ENCODE results near the gene SHANK3.

SHANK3 gene

DNA sequence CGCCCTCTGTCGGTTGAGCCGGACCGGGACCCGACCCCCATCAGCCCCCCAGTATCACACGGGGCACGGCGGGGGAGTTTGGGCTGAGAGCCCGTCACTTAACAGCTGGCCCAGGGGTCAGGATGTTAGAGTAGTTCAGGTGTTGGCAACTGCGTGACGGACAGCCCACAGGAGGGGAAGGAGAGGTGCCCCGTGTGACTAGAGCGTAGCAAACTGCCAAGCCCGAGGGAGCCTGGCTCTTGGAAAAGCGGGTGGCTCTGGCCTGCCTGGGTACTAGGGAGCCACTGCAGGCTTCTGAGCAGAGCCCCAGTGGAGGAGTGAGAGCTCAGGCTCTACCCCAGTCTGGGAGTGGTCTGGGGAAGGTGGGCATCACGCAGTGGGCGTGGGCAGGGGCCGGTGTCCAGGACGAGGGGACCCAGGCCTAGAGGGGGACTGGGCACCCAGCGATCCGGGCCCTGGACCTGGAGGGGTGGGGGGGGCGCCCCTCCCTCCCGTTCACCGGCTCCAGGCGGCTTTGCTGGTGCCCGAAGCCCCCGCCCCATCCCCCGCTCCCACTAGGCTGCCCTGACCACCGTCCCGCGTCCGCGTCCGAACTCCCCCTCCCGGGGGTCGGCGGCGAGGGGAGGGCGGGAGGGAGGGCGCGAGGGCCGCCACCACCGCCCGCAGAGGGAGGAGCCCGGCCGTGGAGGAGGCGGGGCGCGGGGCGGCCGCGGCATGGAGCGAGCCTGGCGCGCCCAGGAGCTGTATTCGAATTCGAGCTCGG, 24.4 kb downstream of the SHANK3 start:
- DNase-seq (ENCODE audit: low read depth, low spot score) = no peak
- peak overlapping the region; percentile 39 for H3K27ac ChIP-seq

DNA sequence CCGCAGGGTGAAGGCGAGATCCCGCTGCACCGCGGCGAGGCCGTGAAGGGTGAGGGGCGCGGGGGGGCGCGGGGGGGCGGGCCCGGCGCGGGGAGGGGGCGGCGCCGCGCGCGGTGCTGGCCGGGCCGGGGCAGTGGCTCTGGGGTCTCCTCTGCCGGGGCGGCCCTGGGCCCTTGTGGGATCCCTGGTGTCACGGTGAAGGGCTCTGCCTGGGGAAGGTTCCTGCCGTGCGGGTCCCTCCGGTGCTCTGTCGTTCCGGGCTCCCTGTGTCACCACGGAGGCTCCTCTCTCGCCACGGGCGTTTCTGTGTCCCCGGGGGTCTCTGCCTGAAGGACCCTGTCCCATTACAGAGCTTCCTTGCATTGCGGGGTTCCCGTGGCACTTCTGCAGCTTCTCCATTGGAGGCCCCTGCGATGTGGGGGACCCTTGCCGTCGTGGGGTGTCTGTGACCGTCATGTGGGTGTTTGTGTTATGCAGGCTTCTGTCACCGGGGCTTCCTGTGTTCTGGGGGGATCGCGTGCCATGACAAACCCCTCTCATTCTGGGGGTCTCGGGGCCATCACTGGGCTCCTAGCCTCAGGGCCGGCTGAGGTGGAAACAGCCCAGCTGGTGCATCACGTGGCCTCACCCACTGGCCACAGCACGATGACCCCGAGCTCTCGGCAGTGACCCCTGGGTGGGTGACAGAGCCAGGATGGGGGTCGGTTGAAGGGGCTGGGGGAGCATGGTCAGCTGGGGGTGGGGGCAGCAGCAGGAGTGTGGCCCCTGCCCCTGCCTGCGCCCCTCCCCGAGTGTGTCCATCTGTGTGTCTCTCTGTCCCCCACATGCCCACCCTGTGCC, 25.3 kb downstream of the SHANK3 start:
- H3K27ac ChIP-seq = no peak overlapping the region
- no peak for DNase-seq (ENCODE audit: low read depth, low spot score)

DNA sequence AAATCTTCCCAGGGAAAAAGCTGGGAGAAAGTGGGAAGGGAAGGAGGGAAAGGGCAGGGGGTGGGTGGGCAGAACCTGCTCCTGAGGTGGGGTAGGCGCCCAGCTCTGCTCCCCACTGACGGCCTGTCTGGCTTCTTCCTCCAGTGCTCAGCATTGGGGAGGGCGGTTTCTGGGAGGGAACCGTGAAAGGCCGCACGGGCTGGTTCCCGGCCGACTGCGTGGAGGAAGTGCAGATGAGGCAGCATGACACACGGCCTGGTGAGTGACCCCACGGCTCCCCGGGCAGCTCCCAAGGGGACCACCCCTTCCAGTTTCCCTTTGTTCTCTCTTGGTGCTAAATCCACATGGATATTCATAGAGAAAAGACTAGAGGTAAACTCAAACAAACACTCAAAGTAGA, 25.9 kb downstream of the SHANK3 start:
- no peak overlapping the region for H3K27ac ChIP-seq
- DNase-seq (ENCODE audit: low read depth, low spot score) = no peak

DNA sequence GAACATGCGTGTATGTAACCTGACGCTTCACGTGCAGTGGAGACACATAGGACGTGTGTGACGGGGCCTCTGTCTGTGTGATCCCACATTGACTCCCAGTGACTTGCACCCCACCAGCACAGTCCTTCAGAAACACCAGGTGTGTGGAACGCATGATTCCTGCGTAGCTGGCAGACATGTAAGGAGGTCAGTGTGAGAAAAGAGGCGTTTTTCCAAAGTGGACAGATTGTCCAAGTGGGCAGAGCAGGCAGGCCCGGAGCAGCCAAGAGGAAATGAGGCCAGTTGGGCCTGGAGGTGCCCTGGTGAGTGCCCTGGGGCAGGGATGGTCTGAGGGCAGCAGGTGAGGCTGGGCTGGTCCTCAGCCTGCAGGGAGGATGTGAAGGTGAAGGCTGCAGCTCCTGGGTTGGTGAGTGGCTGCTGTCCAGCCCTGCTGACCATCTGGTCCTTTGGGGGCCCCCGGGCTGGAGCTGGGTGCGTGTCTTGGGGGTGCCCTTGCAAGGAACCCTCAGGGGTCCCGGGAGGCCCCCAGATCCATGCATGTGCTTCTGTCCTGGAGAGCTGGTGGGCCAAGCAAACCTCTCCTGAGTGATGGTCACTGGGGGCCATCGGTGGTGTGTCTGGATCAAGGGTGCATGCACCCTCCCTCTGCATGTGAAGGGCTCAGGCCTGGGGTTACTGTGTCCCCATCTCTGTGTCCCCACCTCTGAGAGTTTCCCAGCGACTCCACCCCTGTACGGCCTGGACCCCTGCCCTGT, 26.6 kb downstream of the SHANK3 start:
- no peak for DNase-seq (ENCODE audit: low read depth, low spot score)

DNA sequence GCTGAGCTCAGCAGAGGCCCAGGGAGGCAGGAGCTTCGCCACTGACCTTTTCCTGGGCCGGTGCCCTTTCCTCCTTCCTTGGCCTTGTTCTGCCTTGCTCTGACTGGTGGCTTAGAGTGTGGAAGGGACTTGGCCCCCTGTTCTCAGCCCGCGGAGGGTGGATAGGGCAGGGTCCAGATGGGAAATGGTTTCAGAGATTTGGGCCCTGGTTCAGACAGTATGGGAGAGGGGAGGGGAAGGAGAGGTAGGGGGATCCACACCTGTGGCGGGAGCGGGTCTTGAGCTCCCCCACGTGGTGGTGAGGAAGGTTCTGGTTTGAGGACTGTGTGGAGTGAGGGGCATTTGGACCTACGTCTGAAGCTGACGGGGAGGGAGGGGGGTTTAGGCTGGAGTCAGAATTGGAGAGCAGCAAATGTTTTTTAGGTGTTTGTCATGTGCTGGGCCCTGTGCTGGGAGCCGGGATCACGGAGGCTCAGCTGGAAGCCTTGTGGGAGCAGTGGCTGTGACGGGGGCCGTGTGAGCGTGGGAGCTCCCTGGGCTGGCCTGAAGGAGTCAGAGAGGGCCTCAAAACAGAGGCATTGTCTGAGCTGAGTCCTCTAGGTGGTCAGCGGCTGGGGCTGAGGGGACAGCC, 27.2 kb downstream of the SHANK3 start:
- DNase-seq (ENCODE audit: low read depth, low spot score) = no peak
- no peak overlapping the region for H3K27ac ChIP-seq

More for the DNA sequence above, 26.6 kb downstream of the SHANK3 start:
- no peak overlapping the region for H3K27ac ChIP-seq

DNA sequence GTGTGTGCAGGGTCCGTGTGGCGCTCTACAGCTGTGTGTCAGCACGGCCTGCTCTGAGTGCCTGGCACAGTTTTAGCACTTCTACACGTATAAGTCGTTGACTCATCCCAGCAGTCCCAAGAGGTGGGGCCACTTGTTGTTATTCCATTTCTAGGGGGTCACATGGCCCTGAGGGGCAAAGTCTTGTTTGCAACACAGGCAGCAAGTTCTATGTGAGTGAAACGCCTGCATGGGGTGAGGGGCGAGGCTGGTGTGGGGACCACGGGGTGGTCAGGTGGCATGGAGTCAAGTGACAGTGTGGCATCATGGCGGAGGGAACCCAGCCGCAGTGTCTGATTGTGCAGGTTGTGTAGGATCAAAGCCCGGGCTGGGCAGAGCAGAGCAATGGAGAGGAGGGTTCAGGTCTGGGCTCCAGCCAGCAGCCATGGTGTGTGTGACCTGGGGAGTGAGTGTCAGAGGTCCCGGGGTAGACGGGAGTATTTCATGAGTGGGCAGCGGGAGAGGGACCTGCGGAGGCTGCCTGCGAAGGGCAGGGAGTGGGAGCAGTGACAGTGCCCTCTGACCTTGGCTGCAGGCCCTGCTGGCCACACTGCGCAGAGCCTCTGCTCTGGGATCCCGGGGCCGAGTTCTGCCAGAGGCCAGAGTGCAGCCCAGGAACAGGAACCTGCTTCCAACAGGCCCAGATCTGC, 27.9 kb downstream of the SHANK3 start:
- no peak overlapping the region for H3K27ac ChIP-seq
- DNase-seq (ENCODE audit: low read depth, low spot score) = no peak

DNA sequence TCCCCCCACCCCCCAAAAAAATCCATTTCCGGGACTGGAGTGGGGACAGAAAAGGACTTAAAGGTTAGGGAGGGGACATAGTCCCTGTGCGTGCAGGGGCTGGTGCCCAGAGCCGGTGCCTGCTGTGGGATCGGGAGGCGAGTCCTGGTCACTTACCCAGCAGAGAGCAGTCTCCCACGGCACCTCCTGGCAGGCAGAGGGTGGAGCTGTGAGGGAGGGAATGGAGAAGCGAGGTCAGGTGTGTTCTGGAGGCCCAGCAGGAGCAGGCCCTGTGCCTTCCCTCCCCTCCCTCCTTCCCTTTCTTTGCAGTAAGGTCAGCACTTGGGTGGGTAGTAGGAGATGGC, 28.4 kb downstream of the SHANK3 start:
- no peak for DNase-seq (ENCODE audit: low read depth, low spot score)

DNA sequence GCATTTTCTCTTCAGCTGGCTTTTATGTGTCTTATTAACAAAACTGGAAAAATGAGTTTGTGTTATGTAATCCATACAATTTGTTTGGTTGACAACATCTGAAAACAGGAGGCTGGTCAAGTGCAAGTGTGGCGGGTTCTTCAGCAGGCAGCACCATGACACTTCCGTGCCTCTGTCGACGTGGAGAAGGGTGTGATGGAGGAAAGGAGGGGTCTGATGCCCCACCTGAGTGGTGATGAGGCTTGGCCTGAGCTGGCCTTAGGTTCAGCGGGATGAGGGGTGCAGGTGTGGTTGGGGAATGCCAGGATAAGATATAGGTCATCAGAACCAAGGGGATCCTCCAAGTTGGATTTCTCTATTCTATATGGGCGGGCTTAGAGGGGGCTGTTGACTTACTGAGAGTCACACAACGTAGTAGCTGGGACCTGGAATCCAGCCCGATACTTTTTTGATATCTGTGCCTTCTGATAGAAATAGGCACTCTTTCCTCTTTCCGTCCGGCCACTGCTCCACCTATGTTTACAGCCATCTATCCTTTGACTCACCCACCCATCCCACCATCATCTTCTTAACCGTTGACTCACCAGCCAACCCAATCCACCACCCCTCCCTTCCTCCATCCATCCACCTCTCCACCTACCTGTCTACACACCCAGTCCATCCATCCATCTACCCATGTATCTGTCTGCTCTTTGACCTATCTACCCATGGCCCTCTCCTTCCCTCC, 29.0 kb downstream of the SHANK3 start:
- DNase-seq (ENCODE audit: low read depth, low spot score) = no peak
- H3K27ac ChIP-seq = no peak overlapping the region

More for the DNA sequence above, 28.4 kb downstream of the SHANK3 start:
- no peak overlapping the region for H3K27ac ChIP-seq

DNA sequence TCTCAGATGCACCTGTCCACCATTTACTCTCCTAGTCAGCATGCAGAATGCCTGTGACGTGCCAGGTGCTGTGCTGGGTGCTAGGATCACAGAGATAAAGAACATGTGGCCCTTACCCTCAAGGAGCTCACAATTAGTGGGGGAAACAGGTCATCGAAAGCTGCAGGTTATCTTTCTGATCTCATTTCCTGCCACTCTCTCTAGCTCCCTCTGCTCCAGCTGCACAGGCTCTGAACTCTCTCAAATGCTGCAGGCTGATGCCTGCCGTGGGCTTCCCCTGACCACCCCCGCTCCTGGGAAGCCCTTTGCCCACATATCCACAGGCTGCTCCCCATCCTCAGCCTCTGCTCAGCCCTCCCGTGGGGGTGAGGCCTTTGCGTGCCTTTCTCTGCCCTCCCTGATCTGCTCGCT, 29.6 kb downstream of the SHANK3 start:
- no peak overlapping the region for H3K27ac ChIP-seq
- DNase-seq (ENCODE audit: low read depth, low spot score) = no peak

DNA sequence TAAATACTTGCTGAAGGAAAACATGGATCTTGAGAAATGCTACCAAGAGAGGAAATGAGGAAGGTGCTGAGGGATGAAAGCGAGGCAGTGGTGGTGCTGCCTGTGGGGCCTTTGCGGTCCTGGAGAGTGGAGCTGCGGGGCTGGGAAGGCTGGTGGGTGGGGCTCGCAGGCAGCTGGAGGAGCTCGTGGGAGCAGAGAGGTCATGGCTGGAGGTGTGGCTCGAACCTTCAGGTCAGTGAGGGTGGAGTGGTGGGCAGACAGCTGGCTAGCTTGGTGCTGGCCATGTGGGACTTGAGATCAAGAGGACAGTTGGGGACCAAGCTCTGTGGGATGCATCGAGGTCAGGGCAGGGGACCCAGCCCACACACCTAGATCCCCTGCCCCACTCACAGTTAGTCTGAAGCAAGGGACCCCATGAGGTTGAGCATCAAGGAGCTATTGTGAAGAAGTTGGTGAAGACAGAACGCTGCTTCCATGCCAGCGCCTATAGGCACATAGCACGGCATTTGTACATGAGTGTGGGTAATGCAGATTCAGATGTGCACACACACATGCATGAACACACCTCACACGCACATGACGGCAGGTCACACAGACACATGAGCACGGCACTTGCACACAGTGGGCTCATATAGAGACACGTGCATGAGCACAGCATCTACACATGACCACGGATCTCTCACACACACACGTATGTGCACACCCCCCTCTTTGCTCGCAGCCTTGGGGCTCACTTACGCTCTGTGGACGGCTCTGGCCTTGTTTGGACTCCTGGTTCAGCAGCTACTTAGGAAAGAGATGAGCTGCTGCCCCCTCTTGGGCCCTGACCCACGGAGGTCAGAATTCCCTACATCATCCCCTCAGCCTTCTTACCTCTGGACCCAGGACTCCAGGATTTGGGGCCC, 30.4 kb downstream of the SHANK3 start:
- no peak for DNase-seq (ENCODE audit: low read depth, low spot score)
- H3K27ac ChIP-seq = no peak overlapping the region

DNA sequence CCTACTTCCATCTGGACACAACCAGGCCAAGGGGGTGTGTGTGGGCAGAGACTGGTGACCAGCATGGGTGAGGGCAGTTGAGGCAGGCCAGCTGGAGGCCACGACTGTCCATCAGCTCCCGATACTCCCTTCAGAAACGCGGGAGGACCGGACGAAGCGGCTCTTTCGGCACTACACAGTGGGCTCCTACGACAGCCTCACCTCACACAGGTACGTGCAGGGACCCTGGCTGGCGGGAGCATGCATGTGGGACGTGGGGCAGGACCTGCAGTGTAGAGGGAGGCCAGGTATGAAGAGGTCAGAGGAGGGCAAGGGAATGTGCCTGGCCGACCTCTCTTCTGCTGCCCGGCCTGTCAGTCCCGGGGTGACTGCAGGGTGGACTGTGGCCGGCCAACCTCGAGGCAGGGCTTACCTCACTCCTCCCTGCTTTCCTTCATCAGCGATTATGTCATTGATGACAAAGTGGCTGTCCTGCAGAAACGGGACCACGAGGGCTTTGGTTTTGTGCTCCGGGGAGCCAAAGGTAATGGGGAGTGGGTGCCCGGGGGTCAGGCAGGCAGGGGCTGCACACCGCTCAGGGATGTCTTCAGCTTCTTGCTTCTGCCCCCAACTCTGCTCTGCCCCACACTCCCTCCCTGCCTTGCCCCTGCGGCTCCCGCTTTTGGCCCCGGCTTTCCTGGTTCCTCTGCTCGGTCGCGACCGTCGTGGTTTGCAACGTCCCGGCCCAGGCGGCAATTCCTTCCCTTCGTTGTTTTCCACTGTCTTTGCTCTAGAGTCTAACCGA, 31.3 kb downstream of the SHANK3 start:
- no peak overlapping the region for H3K27ac ChIP-seq
- no peak for DNase-seq (ENCODE audit: low read depth, low spot score)

DNA sequence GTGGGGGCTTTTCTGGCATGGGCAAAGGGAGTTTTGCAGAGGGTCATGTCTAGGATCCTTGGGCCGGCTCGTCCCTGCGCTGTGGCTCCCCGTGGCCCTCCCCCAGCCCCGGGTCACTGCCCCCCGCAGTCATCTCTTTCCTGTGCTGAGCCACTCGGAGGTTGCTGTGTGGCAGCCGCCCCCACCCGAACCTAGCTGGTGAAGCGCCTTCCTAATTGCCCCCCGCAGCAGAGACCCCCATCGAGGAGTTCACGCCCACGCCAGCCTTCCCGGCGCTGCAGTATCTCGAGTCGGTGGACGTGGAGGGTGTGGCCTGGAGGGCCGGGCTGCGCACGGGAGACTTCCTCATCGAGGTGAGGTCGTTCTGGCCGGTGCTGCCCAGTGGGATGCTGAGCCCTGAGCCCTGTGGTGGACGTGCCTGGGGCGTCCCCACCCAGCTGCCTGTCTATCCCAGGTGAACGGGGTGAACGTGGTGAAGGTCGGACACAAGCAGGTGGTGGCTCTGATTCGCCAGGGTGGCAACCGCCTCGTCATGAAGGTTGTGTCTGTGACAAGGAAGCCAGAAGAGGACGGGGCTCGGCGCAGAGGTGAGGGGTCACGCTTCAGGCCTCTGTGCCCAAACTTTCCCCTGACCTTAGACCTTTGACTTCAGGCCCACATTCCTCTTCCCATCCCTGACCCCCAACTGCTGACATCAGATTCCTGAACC, 32.0 kb downstream of the SHANK3 start:
- no peak overlapping the region for H3K27ac ChIP-seq
- no peak for DNase-seq (ENCODE audit: low read depth, low spot score)

DNA sequence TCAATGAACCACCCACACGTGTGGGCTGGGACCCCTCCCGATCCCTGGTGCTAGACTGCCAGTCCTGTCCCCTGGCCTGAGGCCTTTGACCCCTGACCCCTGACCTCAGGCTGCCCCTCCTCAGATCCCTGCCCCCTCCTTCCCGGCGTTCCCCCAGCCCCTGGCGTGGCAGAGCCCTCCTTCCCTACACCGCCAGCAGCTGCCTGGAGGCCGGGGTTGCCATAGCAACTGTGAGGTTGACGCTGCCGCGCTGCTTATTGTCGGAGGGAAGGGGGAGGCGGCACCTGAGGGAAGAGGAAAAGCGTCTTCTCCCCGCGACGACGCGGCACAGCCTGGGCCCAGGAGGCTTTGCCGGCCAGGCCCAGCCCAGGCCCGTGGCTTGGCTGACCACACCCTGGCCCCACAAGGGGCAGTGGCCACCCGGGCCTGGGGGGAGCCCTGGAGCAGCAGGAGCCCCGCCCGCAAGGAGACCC, 32.6 kb downstream of the SHANK3 start:
- no peak overlapping the region for H3K27ac ChIP-seq
- DNase-seq (ENCODE audit: low read depth, low spot score) = no peak

DNA sequence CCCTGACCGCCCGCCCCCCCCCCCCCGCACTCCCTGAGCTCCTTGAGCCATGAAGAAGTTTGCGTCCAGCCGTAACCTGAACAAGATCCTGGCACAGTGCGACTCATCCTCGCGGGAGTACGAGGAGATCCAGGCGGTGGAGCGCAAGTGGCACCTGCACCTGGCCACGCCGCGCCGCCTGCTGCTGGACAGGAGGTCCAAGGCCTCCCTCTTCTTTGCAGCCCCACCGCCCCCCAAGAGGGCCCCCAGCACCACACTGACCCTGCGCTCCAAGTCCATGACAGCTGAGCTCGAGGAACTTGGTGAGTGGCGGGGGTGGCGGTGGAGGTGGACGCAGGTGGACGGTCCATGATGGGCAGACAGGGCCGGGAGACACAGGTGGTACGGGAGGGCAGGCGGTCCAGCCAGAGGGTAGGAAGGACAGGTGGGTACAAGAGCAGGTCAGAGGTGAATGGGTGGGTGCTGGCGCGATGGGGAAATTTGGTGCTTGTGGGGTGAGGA, 33.3 kb downstream of the SHANK3 start:
- DNase-seq (ENCODE audit: low read depth, low spot score) = no peak
- no peak overlapping the region for H3K27ac ChIP-seq

DNA sequence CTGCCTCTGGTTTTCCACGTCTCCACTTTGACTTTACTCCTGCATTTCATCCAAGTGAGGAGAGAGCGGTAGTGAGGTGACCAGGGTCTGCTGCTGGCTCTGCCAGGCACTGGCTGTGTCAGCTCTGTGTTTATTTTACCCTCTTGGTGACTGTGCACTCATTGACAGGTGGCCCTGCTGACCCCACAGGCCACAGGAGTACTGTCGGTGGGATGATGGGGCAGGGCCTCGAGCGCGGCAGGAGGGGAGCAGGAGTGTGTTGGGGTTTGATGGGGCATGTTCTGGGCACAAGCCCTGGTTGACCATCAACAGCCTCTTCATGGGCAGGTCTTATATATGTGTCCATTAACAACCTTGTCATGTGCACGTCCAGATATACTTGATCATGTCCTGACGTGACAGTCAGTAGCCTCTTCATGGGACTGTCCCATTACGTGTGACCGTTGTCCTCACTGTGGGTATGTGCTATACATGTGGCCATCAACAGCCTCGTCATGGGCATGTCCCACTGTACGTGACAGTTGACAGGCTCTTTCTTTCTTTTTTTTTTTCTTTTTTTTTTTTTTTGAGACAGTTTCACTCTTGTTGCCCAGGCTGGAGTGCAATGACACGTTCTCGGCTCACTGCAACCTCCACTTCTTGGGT, 34.0 kb downstream of the SHANK3 start:
- no peak for DNase-seq (ENCODE audit: low read depth, low spot score)
- H3K27ac ChIP-seq = no peak overlapping the region

DNA sequence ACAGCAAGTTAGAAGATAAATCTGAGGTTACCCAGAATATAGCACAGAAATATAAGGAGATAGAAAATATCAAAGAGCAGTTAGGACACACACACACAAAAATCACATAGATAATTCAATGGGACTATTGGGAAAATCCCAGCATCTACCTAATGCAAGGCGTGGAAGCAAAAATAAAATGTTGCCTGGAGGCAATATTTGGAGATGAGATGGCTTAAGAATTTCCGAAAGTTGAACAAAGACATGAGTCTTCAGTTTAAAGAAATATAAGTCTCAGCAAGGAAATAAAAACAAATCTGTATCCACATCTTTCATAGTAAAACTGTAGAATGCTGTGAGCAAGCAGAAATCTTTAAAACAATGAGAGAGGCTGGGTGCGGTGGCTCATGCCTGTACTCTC, 35.9 kb downstream of the SHANK3 start:
- no peak for DNase-seq (ENCODE audit: low read depth, low spot score)
- H3K27ac ChIP-seq = no peak overlapping the region
